HG02798 (cell line): ENCODE data around the gene ASIP.
"Not testable (repeated sequence)": the region's sequence is repeated elsewhere in the genome, so short reads cannot be mapped to it uniquely, and the experiment has no call there.

Source experiments
- ATAC-seq: cut with Tn5 transposase; IDR thresholded peaks from one replicate; pipeline ENCODE4 v1.9.1; 2021; ENCODE audit warnings: mild to moderate bottlenecking; ENCODE audit not compliant: unreplicated experiment, poor library complexity

Gene ASIP

DNA sequence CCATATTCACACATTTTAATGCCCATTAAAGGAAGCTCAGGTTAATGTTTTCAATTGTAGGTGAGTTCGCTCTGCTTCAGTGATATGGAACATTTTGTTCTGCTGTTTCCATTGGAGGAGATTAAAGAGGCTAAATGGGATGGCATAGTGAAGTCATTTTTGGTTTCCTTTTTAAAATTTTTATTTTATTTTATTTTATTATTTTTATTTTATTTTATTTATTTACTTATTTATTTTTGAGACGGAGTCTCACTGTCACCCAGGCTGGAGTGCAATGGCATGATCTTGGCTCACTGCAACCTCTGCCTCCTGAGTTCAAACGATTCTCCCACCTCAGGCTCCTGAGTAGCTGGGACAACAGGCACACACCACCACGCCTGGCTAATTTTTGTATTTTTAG, 792 bp downstream of the ASIP start:
- not testable (repeated sequence) for ATAC-seq

DNA sequence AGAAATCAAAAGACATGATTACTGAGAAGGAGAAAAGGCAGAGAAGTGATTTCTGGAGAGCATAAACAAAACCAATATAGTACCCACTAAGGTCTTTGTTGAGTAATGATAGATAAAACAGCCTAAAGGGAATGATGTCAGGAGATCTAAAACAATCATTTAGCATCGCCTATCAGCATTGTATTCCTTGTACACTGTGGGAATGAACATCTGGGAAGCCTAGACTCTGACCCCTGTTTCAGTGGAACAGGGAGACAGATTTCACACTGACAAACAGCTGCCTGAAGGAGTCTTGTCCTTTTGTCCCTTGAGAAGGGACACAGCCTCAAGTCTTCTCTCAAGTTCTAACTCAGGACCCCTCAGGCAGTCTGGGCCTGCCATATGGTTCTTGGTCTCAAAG, 1.7 kb downstream of the ASIP start:
- no peak for ATAC-seq

DNA sequence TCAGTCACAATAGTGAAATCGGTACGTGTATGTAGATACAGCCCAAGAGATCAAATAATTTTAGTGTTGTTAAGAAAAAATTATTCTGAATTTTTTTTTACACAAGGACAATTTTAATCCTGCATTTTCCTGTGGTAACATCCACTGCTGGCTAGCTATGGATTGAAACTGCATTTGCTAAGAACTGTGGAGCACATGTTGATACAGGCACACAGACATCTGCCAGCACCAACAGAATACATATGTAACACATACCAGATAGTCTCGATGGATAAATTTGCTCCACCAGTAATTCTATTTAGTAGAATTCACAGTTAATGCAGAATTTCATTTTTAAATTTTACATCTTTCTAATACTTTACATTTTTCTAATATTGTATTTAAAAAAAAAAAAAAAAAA, 2.2 kb downstream of the ASIP start:
- ATAC-seq, result no peak

DNA sequence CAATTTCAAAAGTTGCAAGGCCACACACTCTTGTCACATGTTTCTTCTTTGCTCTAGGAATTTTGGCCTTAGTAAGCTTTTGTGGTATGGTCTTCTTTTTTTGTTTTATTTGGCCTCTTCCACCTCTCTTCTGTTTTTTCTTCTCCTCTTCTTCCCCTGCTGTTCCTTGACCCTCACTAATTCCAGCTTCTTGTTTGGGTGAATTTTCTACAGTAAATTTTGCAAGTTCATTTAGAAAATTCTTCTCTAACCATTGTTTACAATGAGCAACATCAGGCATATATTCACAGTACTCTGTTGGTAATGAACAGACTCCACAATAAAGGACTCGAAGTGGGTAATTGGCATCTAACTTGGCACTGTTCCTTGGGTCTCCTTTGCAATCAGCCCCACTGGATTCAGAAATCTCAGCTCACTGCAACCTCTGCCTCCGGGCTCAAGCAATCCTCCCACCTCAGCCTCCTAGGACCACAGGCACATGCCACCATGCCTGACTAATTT, 5.0 kb downstream of the ASIP start:
- no peak for ATAC-seq

DNA sequence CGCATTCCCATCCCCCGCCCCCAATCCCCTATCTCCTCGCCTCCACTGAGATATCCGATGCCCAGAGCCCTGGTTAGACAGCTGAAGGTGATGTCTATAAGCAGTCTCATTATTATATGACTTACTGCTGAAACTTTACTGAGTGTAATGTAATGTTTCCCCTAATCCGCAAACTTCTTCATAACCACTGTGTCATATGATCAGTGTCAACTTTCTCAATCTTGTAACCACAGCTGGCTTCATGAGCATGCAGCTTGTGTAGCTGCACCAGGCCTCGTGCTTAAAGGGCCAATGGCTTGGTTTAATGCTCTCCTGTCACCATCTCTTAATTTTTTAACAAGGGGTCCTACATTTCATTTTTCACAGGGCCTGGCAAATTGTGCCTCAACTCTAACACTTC, 8.1 kb downstream of the ASIP start:
- peak; percentile 75 for ATAC-seq

DNA sequence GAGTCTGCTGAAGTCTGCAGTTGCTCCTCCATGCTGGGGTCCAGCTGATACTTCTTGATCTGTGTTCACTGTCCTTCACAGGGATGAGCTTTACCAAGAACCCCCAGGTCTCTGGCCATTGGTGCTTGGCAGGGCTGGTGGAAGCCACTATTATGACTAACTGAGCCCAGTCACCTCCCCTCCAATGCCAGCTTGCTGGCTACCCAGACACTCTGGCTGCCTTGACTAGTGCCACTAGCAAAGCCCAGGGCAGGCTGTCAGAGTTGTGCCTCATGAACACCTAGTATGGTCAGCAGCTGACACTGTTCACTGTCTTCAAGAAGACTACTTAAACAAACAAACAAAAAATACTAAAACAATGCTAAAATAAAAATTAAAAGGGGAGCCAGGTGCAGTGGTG, 8.8 kb downstream of the ASIP start:
- no peak for ATAC-seq

DNA sequence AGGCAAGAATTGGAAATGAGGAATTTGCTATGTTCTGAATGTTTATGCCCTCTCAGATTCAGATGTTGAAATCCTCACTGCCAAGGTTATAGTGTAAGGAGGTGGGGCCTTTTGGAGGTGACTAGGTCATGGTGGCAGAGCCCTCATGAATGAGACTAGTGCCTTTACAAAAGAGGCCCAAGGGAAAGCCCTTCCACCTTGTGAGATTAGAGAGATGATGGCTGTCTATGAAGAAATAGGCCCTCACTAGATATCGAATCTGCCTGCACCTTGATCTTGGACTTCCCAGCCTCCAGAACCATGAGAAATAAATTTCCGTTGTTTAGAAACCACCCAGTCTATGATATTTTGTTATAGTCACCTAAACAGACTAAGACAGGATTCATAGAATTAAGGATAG, 10.4 kb downstream of the ASIP start:
- no peak for ATAC-seq

DNA sequence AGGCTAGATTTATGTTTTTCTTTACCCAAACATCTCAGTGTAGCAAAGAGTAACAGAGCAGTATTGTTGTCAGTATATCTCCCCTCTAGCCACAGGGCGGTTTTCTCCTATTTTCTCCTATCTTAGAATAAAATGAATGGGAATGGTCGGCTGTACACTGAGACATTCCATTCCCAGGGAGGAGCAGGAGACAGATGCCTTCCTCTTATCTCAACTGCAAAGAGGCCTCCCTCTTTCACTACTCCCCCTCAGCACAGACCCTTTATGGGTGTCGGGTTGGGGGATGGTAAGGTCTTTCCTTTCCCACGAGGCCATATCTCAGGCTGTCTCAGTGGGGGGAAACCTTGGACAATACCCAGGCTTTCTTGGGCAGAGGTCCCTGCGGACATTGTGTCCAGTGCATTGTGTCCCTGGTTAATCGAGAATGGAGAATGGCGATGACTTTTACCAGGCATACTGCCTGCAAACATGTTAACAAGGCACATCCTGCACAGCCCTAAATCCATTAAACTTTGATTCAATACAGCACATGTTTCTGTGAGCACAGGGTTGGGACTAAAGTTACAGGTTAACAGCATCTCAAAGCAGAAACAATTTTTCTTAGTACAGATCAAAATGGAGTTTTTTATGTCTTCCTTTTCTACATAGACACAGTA, 11.3 kb downstream of the ASIP start:
- ATAC-seq, result not testable (repeated sequence)

DNA sequence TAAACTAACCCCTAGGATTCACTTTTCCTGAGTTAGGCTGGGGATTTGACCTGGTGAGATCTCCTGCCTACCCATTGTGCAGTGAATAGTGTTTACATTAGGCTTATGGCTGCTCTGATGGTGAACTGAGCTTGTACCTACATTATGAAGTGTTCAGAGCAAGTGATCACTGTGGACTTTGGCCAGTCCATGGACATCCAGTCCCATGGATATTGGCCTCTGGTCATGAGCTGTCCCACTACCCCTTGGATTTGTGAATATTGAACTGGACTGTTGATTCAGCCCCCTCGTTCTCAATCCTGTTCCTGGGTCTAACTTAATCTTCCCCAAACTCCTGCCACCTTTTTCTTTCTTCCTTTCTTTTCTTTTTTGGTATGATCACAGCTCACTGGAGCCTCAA, 13.8 kb downstream of the ASIP start:
- no peak for ATAC-seq

DNA sequence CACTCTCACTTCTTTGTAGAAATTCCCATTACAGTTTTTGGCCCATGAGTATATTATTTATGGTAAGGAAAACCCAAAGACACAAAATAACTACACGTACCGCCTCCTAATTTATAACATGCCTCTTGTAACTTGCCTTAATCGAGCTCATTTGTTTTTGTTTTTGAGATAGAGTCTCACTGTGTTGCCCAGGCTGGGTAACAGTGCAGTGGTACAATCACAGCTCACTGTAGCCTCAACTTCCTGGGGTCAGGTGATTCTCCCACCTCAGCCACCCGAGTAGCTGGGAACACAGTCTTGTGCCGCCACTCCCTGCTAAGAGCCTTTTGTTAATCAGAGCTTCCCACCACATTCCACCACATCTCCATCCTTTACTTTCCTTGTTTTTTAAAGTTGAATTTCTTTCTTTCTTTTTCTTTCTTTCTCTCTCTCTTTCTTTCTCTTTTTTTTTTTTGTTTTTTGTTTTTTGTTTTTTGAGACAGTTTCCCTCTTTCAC, 15.5 kb downstream of the ASIP start:
- ATAC-seq, result no peak

DNA sequence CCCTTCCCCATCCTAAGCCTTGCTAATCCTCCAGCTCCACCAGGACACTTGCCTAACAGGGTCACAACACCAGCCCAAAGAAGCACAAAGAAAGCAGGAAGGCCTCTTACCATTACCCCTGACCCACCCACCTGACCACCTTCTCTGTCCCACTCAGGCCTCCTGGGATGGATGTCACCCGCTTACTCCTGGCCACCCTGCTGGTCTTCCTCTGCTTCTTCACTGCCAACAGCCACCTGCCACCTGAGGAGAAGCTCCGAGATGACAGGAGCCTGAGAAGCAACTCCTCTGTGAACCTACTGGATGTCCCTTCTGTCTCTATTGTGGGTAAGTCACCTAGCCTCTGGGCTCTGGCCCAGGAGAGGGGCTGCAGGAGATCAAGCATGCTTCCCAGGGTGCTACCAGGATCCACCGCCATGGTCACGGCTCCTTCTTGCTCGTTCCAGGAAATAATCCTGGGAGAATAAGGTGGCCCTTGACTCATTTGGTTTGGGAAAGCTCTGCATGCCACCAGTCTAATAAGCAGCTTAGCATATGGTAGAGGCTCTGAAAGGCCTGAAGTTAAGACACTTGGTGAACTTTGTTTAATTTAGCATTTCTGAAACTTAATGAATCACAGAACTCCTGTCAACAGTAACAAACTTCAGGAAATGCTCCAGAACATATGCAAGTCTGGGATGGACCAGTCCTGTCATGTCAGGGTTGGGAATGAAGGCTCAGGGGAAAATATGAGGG, 19.2 kb downstream of the ASIP start:
- no peak for ATAC-seq

DNA sequence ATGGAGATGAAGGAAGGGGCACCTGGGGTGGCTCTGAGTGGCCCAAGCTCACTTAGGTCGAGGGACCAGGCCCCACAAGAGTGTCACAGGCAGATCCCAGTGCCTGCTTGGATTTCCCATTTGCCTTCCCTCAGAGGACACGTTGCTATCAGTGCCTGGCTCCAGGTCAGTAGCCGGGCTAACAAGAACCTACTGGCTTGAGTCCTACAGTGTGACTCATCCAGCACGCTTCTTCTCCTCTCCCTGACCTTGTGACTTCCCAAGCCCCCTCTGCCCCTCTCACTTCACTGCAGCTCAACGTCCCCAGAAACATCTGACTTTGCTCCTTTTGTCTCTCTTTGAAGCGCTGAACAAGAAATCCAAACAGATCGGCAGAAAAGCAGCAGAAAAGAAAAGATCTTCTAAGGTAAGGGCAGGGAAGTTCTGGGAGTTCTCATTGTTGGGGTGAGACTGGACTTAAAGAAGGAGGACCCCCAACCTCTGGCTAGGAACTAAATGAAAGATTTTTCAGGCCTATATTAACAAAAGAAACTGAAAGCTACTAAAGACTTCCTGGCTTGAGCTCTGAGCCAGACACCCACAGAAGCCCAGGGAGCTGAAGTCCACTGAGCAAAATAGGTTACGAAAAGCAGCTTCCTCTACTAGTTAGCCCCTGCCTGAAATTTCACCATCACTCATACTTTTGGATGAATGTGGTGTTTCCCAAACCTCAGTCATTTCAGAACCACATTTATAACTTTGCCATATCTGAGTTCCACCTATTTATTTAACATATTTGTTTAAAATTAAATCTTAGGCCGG, 21.5 kb downstream of the ASIP start:
- no peak for ATAC-seq

DNA sequence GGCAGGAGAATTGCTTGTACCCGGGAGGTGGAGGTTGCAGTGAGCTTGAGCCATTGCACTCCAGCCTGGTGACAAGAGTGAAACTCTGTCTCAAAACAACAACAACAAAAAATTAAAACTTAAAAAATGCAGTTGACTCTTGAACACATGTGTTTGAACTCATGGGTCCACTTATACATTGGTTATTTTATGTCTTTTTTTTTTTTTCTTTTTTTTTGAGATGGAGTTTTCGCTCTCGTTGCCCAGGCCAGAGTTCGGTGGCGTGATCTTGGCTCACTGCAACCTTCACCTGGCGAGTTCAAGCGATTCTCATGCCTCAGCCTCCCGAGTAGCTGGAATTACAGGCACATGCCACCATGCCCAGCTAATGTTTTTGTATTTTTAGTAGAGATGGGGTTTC, 22.2 kb downstream of the ASIP start:
- not testable (repeated sequence) for ATAC-seq

DNA sequence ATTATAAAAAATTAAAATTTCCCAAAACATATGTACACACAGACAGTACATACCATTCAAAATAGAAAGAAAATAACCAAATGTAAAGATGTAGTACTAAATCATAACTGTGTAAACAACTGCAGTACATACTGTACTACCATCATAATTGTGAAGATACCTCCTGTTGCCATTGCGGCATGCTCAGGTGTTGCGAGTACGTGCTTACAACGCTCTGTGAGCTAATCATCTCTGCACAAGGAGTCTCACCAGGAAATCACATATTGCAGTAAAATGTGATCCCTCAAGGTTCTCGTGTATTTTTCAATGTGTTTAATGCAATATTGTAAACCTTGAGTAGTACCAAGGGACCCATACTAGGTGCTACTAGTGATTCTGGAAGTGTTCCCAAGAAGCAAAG, 22.9 kb downstream of the ASIP start:
- ATAC-seq, result no peak

DNA sequence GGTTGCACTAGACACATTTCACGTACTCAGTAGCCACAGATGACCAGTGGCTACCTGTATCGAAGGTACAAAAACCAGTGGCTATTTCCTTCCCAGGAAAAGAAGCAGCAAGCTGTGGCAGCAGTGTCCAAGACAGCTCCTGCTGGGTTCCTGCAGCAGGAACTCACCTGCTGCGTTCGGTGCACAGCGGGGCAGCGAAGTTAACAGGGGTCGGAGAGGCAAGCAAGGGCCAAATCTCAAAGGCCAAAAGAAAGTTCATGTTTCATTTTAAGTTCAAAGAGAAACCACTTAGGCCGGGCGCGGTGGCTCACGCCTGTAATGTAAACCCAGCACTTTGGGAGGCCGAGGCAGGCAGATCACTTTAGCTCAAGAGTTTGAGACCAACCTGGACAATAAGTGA, 26.9 kb downstream of the ASIP start:
- ATAC-seq, result no peak

DNA sequence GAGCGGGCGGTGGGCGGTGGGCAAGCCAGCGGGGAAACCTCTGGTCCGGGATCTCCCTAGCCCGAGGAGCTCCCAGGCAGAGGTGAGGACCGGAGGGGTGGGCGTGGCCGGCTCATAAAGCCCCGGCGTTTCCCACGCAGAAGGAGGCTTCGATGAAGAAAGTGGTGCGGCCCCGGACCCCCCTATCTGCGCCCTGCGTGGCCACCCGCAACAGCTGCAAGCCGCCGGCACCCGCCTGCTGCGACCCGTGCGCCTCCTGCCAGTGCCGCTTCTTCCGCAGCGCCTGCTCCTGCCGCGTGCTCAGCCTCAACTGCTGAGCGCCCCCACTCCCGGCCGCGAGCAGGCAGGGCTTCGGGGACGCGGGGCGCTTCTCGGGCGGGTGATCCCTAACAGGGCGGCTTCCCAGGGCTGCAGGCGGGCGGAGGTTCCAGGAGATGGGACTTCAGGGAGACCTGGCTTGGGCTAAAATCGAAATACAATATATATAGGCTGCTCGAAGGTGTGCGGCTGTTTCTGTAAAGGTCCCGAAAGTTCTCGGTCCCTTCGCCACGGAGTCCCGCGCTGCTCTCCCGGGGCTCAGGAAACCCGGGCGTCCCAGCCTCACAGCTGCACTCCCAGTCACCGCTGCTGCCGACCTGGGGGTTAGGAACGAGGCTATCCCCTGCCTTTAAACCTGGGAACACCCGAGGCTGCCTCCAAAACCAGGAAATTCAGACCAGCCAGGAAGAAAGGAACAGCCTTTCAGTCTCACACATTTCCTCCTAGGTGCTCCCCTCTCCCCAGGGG, 27.8 kb downstream of the ASIP start:
- ATAC-seq, result no peak

DNA sequence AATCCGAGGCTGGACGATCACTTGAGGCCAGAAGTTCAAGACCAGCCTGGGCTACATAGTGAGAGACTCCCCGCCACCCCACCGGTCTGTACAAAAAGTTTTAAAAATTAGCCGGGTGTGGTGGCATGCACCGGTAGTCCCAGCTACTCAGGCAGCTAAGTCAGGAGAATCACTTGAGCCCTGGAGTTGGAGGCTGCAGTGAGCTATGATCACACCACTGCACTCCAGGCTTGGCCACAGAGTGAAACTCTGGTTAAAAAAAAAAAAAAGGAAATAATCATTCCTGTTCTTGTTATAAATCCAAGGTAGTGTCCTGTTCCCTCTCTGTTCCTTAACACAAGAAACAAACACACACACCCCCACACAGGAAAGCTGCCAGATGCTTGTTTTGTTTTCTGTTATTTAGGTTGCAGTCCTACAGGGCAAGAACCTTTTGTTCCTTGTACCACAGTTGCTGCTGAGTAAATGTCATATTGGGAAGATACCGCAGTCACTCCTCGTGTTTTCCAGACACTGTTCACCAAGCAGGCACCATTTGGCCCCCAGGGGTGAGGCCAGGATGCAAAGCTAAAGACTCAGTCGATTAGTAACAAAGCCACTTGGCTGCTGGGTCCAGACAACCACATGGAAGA, 28.9 kb downstream of the ASIP start:
- no peak for ATAC-seq

DNA sequence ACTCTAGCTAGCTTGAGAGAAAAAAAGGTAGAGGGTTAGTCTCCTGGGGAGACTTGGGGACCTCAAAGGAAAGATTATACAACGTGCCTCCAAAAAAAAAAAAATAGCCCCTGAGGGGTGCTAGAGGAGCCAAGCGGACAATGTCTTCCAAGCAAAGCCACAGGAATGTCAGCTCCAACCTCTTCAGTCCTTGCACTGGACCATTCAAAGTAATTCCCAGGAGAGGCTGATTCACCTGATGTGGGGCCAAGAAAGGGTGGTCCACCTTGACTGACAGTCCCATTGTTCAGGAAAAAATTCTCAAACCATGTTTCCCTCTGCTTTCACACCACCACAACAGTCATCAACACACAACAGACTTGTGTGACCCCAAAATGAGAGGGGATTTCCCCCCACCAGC, 30.7 kb downstream of the ASIP start:
- ATAC-seq, result no peak

DNA sequence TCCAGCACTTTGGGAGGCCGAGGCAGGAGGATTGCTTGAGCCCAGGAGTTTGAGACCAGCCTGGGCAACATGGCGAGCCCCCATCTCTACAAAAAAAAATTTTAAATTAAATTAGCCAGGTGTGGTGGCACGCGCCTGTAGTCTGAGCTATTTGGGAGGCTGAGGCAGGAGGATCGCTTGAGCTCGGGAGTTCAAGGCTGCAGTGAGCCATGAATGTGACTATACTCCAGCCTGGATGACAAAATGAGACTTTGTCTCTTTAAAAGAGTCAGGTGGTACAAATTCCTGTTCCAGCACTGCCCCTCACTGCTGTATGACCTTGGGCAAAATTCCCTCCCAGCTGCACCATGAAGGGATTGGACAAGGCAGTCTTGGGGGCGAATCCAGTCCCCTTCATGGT, 33.5 kb downstream of the ASIP start:
- no peak for ATAC-seq

DNA sequence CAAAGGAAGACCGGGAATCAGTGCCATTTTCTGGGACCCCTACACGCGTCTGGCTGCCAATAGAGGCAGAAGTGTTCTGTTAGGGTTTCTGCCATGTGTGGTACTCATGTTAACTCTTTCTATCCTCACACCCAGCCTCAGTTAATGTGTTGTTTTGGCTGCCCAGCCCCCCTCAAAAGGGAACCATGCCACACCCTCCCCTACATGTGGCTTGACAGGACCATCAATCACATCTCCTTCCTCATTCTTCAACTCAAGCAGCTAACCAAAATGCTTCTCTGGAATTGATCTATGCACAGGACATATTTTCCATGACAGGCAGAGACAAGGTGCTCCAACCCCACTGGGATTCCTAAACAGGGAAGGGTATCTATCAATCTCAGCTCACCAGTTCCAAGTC, 40.0 kb downstream of the ASIP start:
- ATAC-seq, result no peak
